ENCODE data around the gene CLPTM1L. TPM values are rescaled to one million over a fixed set of nuclear protein-coding genes. Genes with fewer than 3 reads are reported as not detected.

The CLPTM1L gene
- polyA plus RNA-seq, 3 donors: 14.1 to 76.2 (median 35.0) TPM

- H3K9ac ChIP-seq (ENCODE audit: insufficient read depth, low read length, poor library complexity, severe bottlenecking): no peak overlapping the region
- no peaks in the 10 kb centered on the region for H3K9me3 Mint-ChIP-seq
- DNase-seq: no peak
- H3K79me2 ChIP-seq (ENCODE audit: insufficient read depth, low read length): peaks cover 6% of the 10 kb centered on the region
- no peak overlapping the region for H2AFZ ChIP-seq (ENCODE audit: insufficient read depth, low read depth, low read length, poor library complexity, severe bottlenecking)
- no peak overlapping the region for H3K27ac ChIP-seq (ENCODE audit: low read depth in 1 of 2, low read length in 2 of 2)
- H3K4me1 ChIP-seq (ENCODE audit: control insufficient read depth in 1 of 2, insufficient read depth in 2 of 2, low read length in 2 of 2): no peaks in the 10 kb centered on the region
- H3K9me3 ChIP-seq (replicated peaks in 1 of 2; ENCODE audit: control insufficient read depth in 1 of 2, insufficient read depth in 1 of 2, low read length in 2 of 2): no peaks in the 10 kb centered on the region
- no peak overlapping the region for H3K27ac Mint-ChIP-seq
- WGBS (ENCODE audit: insufficient coverage): 100% methylated on average over 7 of the region's 22 CpGs
- H3K4me2 ChIP-seq (replicated peaks; ENCODE audit: extremely low read depth, low read length, poor library complexity, severe bottlenecking): no peak overlapping the region
- peaks cover 93 to 99% of the 10 kb centered on the region in 2 donors for H3K36me3 ChIP-seq (replicated peaks in 1 of 2; ENCODE audit: control insufficient read depth in 1 of 2, insufficient read depth in 2 of 2, low read length in 2 of 2)
- intact Hi-C loops (cut with micrococcal nuclease): no loop called here
- H3K4me1 Mint-ChIP-seq: no peaks in the 10 kb centered on the region
- no peaks in the 10 kb centered on the region for H3K27me3 ChIP-seq (ENCODE audit: control insufficient read depth in 2 of 2, insufficient read depth in 2 of 2, low read length in 2 of 2)
- H3K4me3 ChIP-seq (replicated peaks in 1 of 3; ENCODE audit: low read depth in 2 of 3, low read length in 3 of 3): no peak overlapping the region
- peaks cover 0 to 3% (median 0%) of the 10 kb centered on the region in 3 donors for H3K27me3 Mint-ChIP-seq (ENCODE audit: low read depth in 3 of 3)
- peaks cover 44% of the 10 kb centered on the region for H4K20me1 ChIP-seq (ENCODE audit: insufficient read depth, low read length)
- H3K4me3 Mint-ChIP-seq: no peak overlapping the region
- H3K36me3 Mint-ChIP-seq: peaks cover 80 to 93% of the 10 kb centered on the region in 2 donors
- TF ChIP-seq CTCF (IDR thresholded peaks at IDR 0.05): no peak
These were observed 8.0 kb downstream of the CLPTM1L start for GRCh38 chr5:1336749-1337488.

- Histone ChIP-seq H3K9ac (ENCODE audit: insufficient read depth, low read length, poor library complexity, severe bottlenecking) (no peak overlapping the region), H3K27ac (ENCODE audit: low read depth in 1 of 2, low read length in 2 of 2) (no peak overlapping the region), H3K36me3 (replicated peaks in 1 of 2; ENCODE audit: control insufficient read depth in 1 of 2, insufficient read depth in 2 of 2, low read length in 2 of 2) (peaks cover 93 to 99% of the 10 kb centered on the region in 2 donors), H2AFZ (ENCODE audit: insufficient read depth, low read depth, low read length, poor library complexity, severe bottlenecking) (no peak overlapping the region), H3K4me3 (replicated peaks in 1 of 3; ENCODE audit: low read depth in 2 of 3, low read length in 3 of 3) (no peak overlapping the region), H3K4me1 (ENCODE audit: control insufficient read depth in 1 of 2, insufficient read depth in 2 of 2, low read length in 2 of 2) (no peaks in the 10 kb centered on the region), H3K4me2 (replicated peaks; ENCODE audit: extremely low read depth, low read length, poor library complexity, severe bottlenecking) (no peak overlapping the region), H3K79me2 (ENCODE audit: insufficient read depth, low read length) (peaks cover 6% of the 10 kb centered on the region), H3K27me3 (ENCODE audit: control insufficient read depth in 2 of 2, insufficient read depth in 2 of 2, low read length in 2 of 2) (no peaks in the 10 kb centered on the region), H4K20me1 (ENCODE audit: insufficient read depth, low read length) (peaks cover 47% of the 10 kb centered on the region), H3K9me3 (replicated peaks in 1 of 2; ENCODE audit: control insufficient read depth in 1 of 2, insufficient read depth in 1 of 2, low read length in 2 of 2) (no peaks in the 10 kb centered on the region)
- Mint-ChIP-seq H3K36me3 (peaks cover 79 to 93% of the 10 kb centered on the region in 2 donors), H3K9me3 (no peaks in the 10 kb centered on the region), H3K4me1 (no peaks in the 10 kb centered on the region), H3K4me3 (no peak overlapping the region), H3K27me3 (ENCODE audit: low read depth in 3 of 3) (peaks cover 0 to 3% (median 0%) of the 10 kb centered on the region in 3 donors), H3K27ac (peak overlapping the region in 2 of 7 donors; percentile 3 to 68)
- DNase-seq: no peak
- intact Hi-C loops (cut with micrococcal nuclease): no loop called here
- TF ChIP-seq CTCF (IDR thresholded peaks at IDR 0.05): no peak
- WGBS (ENCODE audit: insufficient coverage): 94% methylated on average over 14 of the region's 14 CpGs
These were observed 8.8 kb downstream of the CLPTM1L start for GRCh38 chr5:1336106-1336561.
